Measurements from ENCODE around the gene EEIG1.

EEIG1 gene

GRCh38 chr9:127937388-127938297, 43.1 kb downstream of the EEIG1 start, which contains the start of gene DPM2:
TSS of gene DPM2 (minus strand) at chr9:127937854. CDS start at chr9:127937820, 34 bp downstream.
- peak; percentile 92 for DNase-seq

DNA sequence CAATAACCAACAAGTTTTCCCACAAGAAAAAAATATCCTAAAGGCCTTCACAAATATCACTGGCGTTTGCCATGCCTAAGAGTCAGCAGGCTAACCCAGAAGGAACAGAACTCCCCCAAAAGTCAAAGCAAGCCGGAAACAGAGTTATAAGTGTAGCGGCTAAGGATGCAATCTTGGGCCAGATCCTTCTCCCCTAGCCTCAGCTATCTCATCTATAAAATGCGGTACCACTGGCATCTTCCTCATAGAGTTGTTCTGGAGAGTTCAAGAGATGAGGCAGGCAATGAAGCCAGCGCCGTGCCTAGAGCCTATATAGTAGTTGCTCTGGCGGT, 43.8 kb downstream of the EEIG1 start:
- DNase-seq, result no peak

GRCh38 chr9:127936347-127936852, 44.4 kb downstream of the EEIG1 start:
- DNase-seq, result no peak

- DNase-seq, result no peak
Observed at GRCh38 chr9:127935765-127936221, 45.0 kb downstream of the EEIG1 start.

- no peak for DNase-seq
Observed at GRCh38 chr9:127934986-127935385, 45.8 kb downstream of the EEIG1 start.

DNA sequence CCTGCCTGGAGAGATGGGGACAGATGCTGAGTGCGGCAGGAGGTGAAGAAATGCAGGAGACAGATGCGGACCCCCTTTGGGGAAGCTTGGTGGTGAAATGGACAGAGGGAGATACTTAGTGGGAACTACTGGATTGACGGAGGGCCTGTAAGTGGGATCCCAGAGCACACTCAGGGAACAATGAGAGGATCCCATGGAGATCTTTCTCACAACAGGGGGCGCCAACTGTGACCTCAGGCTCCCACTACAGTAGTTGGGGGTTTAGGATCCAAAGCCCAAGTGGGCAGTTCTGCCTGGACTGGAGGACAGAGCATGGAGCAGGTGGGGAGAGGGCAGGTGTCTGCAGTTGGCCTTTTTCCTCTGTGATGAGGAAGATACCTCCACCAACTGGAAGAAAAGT, 46.5 kb downstream of the EEIG1 start:
- DNase-seq, result no peak

DNA sequence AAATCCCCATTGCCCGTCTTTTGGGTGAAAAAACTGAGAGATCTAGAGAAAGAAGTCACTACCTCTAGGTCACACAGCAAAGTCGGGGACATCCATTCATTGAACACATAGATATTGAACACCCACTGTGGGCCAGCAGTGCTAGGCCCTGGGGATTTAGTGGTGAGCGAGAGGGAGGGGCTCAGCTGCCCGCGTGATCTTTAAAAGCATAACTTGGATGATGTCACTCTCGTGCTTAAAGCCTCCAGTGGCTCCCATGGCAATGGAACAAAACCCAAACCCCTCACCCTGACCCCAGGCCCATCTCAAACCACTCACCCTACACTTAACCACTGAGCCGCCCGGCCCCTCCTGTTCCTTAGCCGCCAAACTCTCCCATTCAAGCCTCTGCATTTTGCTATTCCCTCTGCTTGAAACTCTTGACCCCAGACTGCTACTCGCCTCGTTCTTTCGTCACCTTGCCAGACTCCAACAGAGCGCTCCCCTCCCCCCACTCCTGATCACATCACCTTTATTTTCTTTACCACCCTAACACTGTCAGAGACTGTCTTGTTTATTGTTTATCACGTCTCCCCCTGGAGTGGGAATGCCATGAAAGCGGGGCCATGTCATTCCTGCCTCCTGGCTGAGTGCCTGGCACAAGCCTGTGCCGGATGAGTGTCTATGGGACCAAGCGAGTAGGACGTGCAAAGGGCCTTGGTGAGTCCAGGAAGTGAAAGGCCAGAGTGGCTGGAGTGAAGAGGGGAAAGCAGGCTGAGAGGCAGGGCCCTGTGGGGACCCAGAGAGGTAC, 49.5 kb downstream of the EEIG1 start:
- peak; percentile 75 for DNase-seq

Data from islet precursor cell (in vitro differentiated cells).